LNCaP clone FGC (cell line): ENCODE measurements around the gene ABCG1.

Experiments
- DNase-seq: peaks from one replicate; pipeline ENCODE4 v3.0.0-alpha.2; 2011; ENCODE audit warnings: low read depth
- H3K4me3 ChIP-seq: 2 replicates; pipeline ENCODE4 v1.5.1; 2011; ENCODE audit warnings: mild to moderate bottlenecking, low read depth, low read length, control low read depth
- TF ChIP-seq, protein P1 (sequence below): IDR thresholded peaks from 2 replicates; pipeline ENCODE4 v1.5.1; 2012; ENCODE audit warnings: mild to moderate bottlenecking; ENCODE audit not compliant: control insufficient read depth, insufficient read depth; ENCODE audit errors: extremely low read depth

The ABCG1 gene

DNA sequence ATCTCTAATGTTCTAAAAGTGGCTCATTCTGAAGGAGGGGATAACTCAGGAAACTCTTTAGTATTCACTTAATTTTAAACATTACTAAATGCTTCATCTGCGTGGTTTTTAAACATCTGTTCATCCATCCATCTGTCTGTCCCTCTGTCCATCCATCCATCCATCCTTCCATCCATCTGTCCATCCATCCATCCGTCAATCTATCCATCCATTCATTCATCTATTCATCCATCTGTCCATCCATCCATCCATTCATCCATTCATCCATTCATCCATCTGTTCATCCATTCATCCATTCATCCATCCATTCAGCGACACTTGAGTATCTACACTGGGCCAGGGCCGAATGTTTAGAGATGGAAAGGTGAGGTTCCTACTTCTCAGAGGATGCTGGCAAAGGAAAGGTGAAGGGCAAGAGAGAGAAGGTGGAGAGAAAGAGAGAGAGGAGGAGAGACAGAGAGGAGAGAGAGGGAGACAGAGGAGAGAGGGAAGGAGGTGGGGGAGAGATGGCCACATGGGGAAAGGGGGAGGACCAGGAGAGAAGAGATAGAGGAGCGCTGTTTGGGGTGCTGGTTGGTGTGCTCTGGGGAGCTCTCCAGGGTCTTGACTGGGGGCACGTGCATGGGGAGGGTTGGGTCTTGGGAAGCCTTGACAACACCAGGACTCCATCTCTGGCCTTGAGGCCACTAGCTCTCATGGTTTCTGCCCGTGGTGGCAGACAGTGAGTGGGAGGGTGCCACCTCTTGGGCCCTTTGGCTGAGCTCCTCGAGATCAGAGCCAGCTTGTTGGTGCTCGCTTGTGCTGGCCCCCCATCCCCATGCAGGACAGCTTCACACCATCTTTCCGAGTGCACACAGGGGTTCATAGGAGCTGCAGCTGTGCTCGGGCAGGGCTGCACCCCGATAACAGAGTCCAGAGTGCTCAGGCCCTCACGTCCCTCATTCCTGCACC, 45.6 kb downstream of the ABCG1 start:
- no peak for DNase-seq
- TF ChIP-seq, protein P1, sequence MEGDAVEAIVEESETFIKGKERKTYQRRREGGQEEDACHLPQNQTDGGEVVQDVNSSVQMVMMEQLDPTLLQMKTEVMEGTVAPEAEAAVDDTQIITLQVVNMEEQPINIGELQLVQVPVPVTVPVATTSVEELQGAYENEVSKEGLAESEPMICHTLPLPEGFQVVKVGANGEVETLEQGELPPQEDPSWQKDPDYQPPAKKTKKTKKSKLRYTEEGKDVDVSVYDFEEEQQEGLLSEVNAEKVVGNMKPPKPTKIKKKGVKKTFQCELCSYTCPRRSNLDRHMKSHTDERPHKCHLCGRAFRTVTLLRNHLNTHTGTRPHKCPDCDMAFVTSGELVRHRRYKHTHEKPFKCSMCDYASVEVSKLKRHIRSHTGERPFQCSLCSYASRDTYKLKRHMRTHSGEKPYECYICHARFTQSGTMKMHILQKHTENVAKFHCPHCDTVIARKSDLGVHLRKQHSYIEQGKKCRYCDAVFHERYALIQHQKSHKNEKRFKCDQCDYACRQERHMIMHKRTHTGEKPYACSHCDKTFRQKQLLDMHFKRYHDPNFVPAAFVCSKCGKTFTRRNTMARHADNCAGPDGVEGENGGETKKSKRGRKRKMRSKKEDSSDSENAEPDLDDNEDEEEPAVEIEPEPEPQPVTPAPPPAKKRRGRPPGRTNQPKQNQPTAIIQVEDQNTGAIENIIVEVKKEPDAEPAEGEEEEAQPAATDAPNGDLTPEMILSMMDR, result no peak
- no peak overlapping the region for H3K4me3 ChIP-seq

DNA sequence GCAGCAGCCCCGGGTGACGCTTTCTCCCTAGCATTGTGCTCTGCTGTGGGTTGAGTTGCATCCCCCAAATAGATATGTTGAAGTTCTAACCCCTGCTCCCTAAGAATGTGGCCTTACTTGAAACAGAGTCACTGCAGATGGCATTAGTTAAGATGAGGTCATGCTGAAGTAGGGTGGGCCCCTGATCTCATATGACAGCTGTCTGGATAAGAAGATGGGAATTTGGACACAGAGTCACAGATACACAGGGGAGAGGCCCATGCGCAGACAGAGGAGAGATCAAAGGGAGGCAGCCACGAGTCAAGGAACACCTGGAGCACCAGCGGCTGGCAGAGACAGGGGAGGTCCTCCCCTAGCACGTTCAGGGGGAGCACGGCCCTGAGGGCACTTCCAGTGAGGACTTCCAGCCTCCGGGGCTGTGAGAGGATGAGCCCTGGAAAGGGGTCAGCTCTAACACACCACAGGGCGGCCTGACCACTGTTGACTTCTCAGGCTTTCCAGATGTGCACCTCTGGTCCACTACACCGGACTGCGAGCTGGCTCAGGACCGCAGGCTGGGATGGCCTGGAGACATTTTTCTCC, 46.4 kb downstream of the ABCG1 start:
- no peak overlapping the region for H3K4me3 ChIP-seq
- no peak for DNase-seq
- TF ChIP-seq, protein P1, result no peak

DNA sequence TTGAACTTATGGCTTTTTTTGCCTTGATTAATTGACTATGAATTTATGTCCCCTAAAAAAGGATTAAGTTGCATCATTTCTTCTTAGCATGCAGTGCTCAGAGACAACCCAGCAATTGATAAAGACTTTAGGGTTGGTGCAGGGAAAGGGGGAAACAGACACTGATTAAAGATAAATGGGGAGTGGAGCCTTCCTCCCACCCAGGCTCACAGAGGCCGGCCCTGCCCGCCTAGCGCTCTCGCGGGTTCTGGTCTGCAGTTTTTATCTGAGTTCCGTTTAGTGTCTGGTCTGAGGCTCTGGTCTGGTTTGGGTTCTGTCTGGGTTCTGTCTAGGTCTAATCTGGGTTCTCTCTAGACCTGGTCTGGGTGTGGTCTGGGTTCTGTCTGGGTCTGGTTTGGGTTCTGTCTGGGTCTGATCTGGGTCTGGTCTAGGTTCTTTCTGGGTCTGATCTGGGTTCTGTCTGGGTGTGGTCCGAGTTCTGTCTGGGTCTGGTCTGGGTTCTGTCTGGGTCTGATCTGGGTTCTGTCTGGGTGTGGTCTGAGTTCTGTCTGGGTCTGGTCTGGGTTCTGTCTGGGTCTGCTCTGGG, 48.1 kb downstream of the ABCG1 start:
- H3K4me3 ChIP-seq, result no peak overlapping the region
- no peak for DNase-seq
- TF ChIP-seq, protein P1, result no peak

DNA sequence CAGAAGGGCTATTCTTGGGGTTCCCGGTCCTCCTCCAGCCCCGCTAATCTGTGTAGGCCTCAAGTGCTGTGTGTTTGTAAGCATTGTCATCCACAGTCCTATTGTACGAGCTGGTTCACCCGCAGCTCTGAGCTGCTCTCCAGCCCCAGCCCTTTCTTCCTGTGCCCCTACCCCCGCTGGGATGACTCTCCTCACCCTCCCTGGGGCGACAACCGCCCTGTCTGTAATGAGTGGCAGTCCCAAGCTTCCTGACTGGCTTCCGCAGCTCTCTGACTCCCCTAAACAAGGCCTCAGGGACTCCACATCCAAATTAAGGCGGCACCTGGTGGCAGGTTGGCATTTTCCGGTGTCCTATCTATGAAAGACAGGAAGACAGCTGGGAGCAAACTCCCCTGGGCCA, 50.4 kb downstream of the ABCG1 start:
- DNase-seq, result no peak
- H3K4me3 ChIP-seq, result no peak overlapping the region
- TF ChIP-seq, protein P1, result no peak

DNA sequence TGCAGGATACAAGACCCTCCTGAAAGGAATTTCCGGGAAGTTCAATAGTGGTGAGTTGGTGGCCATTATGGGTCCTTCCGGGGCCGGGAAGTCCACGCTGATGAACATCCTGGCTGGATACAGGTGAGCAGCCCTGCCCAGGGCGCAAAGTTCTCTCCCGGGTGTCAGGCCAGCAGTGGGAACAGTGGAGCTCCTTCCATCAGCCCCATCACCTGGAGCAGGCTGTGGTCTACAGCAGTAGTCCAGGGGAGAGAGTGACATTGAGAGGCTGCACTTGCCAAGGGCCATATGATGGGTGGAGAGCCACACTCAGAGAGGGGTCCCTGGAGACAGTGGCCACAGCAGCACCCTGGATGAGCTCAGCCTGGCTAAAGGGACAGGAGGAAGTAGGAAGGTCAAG, 52.1 kb downstream of the ABCG1 start:
- no peak for DNase-seq
- H3K4me3 ChIP-seq, result no peak overlapping the region
- TF ChIP-seq, protein P1, result no peak

DNA sequence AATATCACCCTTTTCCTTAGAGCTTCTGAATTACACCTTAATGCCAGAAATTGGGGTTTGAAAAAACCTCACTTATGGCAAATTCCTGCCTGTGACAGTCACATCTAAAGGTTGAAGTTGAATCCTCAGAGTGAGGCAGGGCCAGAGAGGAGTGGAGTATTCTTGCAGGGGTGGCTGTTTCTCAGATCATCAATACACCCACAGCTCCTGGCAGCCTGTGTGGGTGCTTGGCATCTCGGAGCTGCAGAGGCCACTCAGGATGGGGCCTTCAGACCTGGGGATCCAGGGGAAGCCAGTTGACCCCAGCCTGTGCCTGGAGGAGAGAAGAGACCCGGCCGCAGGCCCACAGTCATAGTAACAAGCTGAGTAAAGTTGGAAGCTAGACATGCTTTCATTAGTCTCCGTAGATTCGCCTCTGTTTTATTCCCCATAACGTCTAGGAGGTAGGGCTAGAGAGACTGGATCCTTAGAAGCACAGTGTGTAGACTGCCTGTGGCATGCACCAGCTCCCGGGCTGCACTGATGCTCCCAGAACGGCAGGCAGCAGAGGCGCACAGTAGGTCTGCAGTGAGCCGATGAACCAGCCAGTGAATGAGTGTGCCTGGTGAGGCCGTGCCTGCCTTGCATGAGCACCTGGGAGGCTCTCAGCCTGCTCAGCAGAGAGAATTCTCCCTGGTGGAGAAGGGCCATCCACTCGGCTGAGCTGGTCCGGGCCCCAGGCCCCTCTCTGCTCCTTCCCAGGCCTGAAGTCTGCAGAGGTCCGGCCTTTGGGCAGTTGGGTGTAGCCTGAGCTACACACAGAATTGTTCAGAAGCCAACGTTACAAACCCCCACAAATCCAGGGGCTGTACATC, 53.4 kb downstream of the ABCG1 start:
- DNase-seq, result no peak
- TF ChIP-seq, protein P1, result no peak
- H3K4me3 ChIP-seq, result no peak overlapping the region
